T-helper 2 cell treated with Interferon-gamma antibody and Interleukin-4, amounts not matched to agents 5 μg/mL and 100 μg/mL, for 36 hours (primary cell): ENCODE results near the gene SCP2.

Experiments
- DNase-seq: peaks from one replicate; pipeline ENCODE4 v3.0.0; 2021; ENCODE audit warnings: low spot score
- H3K27ac Mint-ChIP-seq: one replicate; pipeline ENCODE4 v1.8.0; 2021; ENCODE audit warnings: mild to moderate bottlenecking, mixed read lengths
- H3K27me3 Mint-ChIP-seq: one replicate; pipeline ENCODE4 v1.8.0; 2021; ENCODE audit warnings: low read depth, mixed read lengths
- H3K36me3 Mint-ChIP-seq: one replicate; pipeline ENCODE4 v1.8.0; 2021; ENCODE audit warnings: low read depth, mixed read lengths
- H3K4me1 Mint-ChIP-seq: one replicate; pipeline ENCODE4 v1.8.0; 2021; ENCODE audit warnings: low read depth, mixed read lengths
- H3K4me3 Mint-ChIP-seq: one replicate; pipeline ENCODE4 v1.8.0; 2022; ENCODE audit warnings: mild to moderate bottlenecking, moderate library complexity, mixed read lengths
- H3K9me3 Mint-ChIP-seq: one replicate; pipeline ENCODE4 v1.8.0; 2021; ENCODE audit warnings: mixed read lengths

Gene SCP2

GRCh38 chr1:53020588-53020987, 93.5 kb downstream of the SCP2 start:
- Mint-ChIP-seq H3K4me1 (peaks cover 15% of the 10 kb centered on the region), H3K9me3 (no peaks in the 10 kb centered on the region), H3K27me3 (no peaks in the 10 kb centered on the region), H3K4me3 (no peak overlapping the region), H3K36me3 (peaks cover 6% of the 10 kb centered on the region), H3K27ac (no peak overlapping the region)
- DNase-seq = no peak

- DNase-seq = no peak
- Mint-ChIP-seq H3K27me3 (no peaks in the 10 kb centered on the region), H3K4me1 (peaks cover 5% of the 10 kb centered on the region), H3K4me3 (no peak overlapping the region), H3K36me3 (peaks cover 3% of the 10 kb centered on the region), H3K9me3 (no peaks in the 10 kb centered on the region), H3K27ac (no peak overlapping the region)
These were observed 95.1 kb downstream of the SCP2 start for GRCh38 chr1:53022179-53022578.

GRCh38 chr1:53023546-53023945, 96.5 kb downstream of the SCP2 start:
- no peaks in the 10 kb centered on the region for H3K9me3 Mint-ChIP-seq
- H3K4me1 Mint-ChIP-seq = peaks cover 6% of the 10 kb centered on the region
- no peak overlapping the region for H3K27ac Mint-ChIP-seq
- H3K36me3 Mint-ChIP-seq = no peaks in the 10 kb centered on the region
- H3K4me3 Mint-ChIP-seq = no peak overlapping the region
- DNase-seq = no peak
- no peaks in the 10 kb centered on the region for H3K27me3 Mint-ChIP-seq

GRCh38 chr1:53024117-53024516, 97.0 kb downstream of the SCP2 start:
- H3K9me3 Mint-ChIP-seq = no peaks in the 10 kb centered on the region
- H3K4me1 Mint-ChIP-seq = peaks cover 6% of the 10 kb centered on the region
- H3K27me3 Mint-ChIP-seq = no peaks in the 10 kb centered on the region
- no peak overlapping the region for H3K27ac Mint-ChIP-seq
- H3K4me3 Mint-ChIP-seq = no peak overlapping the region
- H3K36me3 Mint-ChIP-seq = no peaks in the 10 kb centered on the region
- DNase-seq = no peak

- peaks cover 6% of the 10 kb centered on the region for H3K4me1 Mint-ChIP-seq
- H3K27ac Mint-ChIP-seq = no peak overlapping the region
- no peaks in the 10 kb centered on the region for H3K27me3 Mint-ChIP-seq
- no peak overlapping the region for H3K4me3 Mint-ChIP-seq
- H3K36me3 Mint-ChIP-seq = no peaks in the 10 kb centered on the region
- no peaks in the 10 kb centered on the region for H3K9me3 Mint-ChIP-seq
- no peak for DNase-seq
These were observed 98.1 kb downstream of the SCP2 start for GRCh38 chr1:53025034-53025768.

GRCh38 chr1:53025769-53026112, 98.7 kb downstream of the SCP2 start:
- no peak for DNase-seq
- Mint-ChIP-seq H3K27ac (no peak overlapping the region), H3K4me3 (no peak overlapping the region), H3K4me1 (peaks cover 6% of the 10 kb centered on the region), H3K9me3 (no peaks in the 10 kb centered on the region), H3K36me3 (no peaks in the 10 kb centered on the region), H3K27me3 (no peaks in the 10 kb centered on the region)

- Mint-ChIP-seq H3K9me3 (no peaks in the 10 kb centered on the region), H3K27ac (no peak overlapping the region), H3K4me1 (peaks cover 6% of the 10 kb centered on the region), H3K27me3 (no peaks in the 10 kb centered on the region), H3K36me3 (peaks cover 1% of the 10 kb centered on the region), H3K4me3 (no peak overlapping the region)
- no peak for DNase-seq
These were observed 99.2 kb downstream of the SCP2 start for GRCh38 chr1:53026254-53026653.

- H3K9me3 Mint-ChIP-seq = no peaks in the 10 kb centered on the region
- H3K36me3 Mint-ChIP-seq = peaks cover 13% of the 10 kb centered on the region
- H3K4me3 Mint-ChIP-seq = no peak overlapping the region
- peaks cover 4% of the 10 kb centered on the region for H3K4me1 Mint-ChIP-seq
- H3K27me3 Mint-ChIP-seq = no peaks in the 10 kb centered on the region
- no peak for DNase-seq
- no peak overlapping the region for H3K27ac Mint-ChIP-seq
These were observed 104.7 kb downstream of the SCP2 start for GRCh38 chr1:53031732-53032131.

GRCh38 chr1:53037159-53037558, 110.1 kb downstream of the SCP2 start:
- no peaks in the 10 kb centered on the region for H3K4me1 Mint-ChIP-seq
- H3K27me3 Mint-ChIP-seq = no peaks in the 10 kb centered on the region
- no peak overlapping the region for H3K27ac Mint-ChIP-seq
- no peak overlapping the region for H3K4me3 Mint-ChIP-seq
- no peak for DNase-seq
- no peaks in the 10 kb centered on the region for H3K9me3 Mint-ChIP-seq
- H3K36me3 Mint-ChIP-seq = peaks cover 18% of the 10 kb centered on the region

GRCh38 chr1:53038566-53038965, 111.5 kb downstream of the SCP2 start:
- DNase-seq = no peak
- Mint-ChIP-seq H3K4me1 (no peaks in the 10 kb centered on the region), H3K27ac (no peak overlapping the region), H3K9me3 (no peaks in the 10 kb centered on the region), H3K36me3 (peaks cover 13% of the 10 kb centered on the region), H3K4me3 (no peak overlapping the region), H3K27me3 (no peaks in the 10 kb centered on the region)

- Mint-ChIP-seq H3K4me1 (peaks cover 7% of the 10 kb centered on the region), H3K9me3 (no peaks in the 10 kb centered on the region), H3K27me3 (no peaks in the 10 kb centered on the region), H3K27ac (no peak overlapping the region), H3K36me3 (peaks cover 19% of the 10 kb centered on the region), H3K4me3 (no peak overlapping the region)
- DNase-seq = no peak
These were observed 116.2 kb downstream of the SCP2 start for GRCh38 chr1:53043271-53043670.

GRCh38 chr1:53044926-53045325, 117.8 kb downstream of the SCP2 start:
- H3K4me1 Mint-ChIP-seq = peaks cover 9% of the 10 kb centered on the region
- no peak overlapping the region for H3K4me3 Mint-ChIP-seq
- DNase-seq = no peak
- H3K36me3 Mint-ChIP-seq = peaks cover 10% of the 10 kb centered on the region
- H3K27me3 Mint-ChIP-seq = no peaks in the 10 kb centered on the region
- no peak overlapping the region for H3K27ac Mint-ChIP-seq
- H3K9me3 Mint-ChIP-seq = no peaks in the 10 kb centered on the region

GRCh38 chr1:53046930-53047329, 119.9 kb downstream of the SCP2 start:
- Mint-ChIP-seq H3K4me1 (peaks cover 9% of the 10 kb centered on the region), H3K9me3 (no peaks in the 10 kb centered on the region), H3K27ac (no peak overlapping the region), H3K27me3 (no peaks in the 10 kb centered on the region), H3K4me3 (no peak overlapping the region), H3K36me3 (peaks cover 15% of the 10 kb centered on the region)
- no peak for DNase-seq

- Mint-ChIP-seq H3K9me3 (no peaks in the 10 kb centered on the region), H3K27me3 (no peaks in the 10 kb centered on the region), H3K27ac (no peak overlapping the region), H3K4me1 (peaks cover 9% of the 10 kb centered on the region), H3K36me3 (peaks cover 19% of the 10 kb centered on the region), H3K4me3 (no peak overlapping the region)
- DNase-seq = no peak
These were observed 121.0 kb downstream of the SCP2 start for GRCh38 chr1:53047737-53048736.
